IPS-18a (cell line): ENCODE measurements around the gene OGDH.

Source experiments
- H3K27ac ChIP-seq: one replicate; pipeline ENCODE4 v1.5.1; 2013; ENCODE audit warnings: low read length
- H3K27me3 ChIP-seq: one replicate; pipeline ENCODE4 v1.6.1; 2013; ENCODE audit warnings: mild to moderate bottlenecking, low read length; ENCODE audit not compliant: control insufficient read depth, insufficient read depth
- H3K36me3 ChIP-seq: one replicate; pipeline ENCODE4 v1.6.1; 2013; ENCODE audit warnings: low read depth, low read length; ENCODE audit not compliant: control insufficient read depth
- H3K4me1 ChIP-seq: one replicate; pipeline ENCODE4 v1.6.1; 2013; ENCODE audit warnings: low read depth, low read length; ENCODE audit not compliant: control insufficient read depth
- H3K4me3 ChIP-seq: one replicate; pipeline ENCODE4 v1.5.1; 2013; ENCODE audit warnings: low read length
- H3K9ac ChIP-seq: one replicate; pipeline ENCODE4 v1.6.1; 2013; ENCODE audit warnings: mild to moderate bottlenecking, low read length, moderate library complexity
- H3K9me3 ChIP-seq: one replicate; pipeline ENCODE4 v1.6.1; 2013; ENCODE audit warnings: low read depth, low read length; ENCODE audit not compliant: control insufficient read depth

Gene OGDH

DNA sequence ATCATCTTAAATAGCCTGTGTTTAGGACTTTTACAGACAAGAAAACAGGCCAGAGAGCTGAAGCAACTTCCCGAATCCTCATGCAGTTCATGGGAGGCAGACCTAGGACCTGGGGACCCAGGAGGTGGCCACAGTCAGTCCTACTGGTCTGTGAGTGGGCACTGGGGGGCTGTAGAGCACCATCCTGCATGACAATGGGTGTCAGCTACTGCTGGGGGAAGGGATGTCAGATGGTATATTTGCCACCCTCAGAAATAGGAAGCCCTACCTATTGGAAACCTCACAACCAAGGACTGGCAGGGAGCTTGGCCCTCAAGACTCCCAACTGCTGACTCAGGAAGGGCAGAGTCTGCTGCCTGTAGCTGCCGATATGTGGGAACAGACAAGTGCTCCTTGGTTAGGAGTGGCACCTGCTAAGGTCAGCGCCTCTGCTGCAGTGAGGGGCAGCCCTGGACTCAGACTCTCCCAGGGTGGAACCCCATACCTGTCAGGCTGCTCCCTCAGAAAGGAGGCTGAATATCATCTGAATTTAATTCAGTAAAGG lies 29.7 kb downstream of the OGDH start:
- no peak overlapping the region for H3K9ac ChIP-seq

DNA sequence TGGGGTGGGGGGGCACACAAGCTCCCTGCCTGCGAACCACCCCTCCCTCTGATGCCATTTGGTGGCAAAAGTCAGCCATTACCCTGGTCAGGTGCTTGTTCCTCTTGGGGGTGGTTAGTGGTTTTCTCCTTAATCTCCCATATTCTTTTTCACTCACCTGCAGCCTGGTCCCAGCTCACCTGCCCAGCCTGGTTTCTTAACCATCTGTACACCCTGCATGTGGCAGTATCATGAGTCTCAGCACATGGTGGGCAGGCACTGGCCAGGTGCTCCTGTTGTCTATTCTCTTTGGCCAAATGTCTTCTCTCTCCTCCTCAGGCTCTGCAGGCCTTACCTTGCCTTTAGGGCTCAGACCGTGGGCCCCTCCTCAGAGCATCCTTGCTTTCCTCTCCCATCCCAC lies 30.5 kb downstream of the OGDH start:
- no peaks in the 10 kb centered on the region for H3K9me3 ChIP-seq
- no peaks in the 10 kb centered on the region for H3K27me3 ChIP-seq
- no peaks in the 10 kb centered on the region for H3K36me3 ChIP-seq
- no peak overlapping the region for H3K9ac ChIP-seq
- H3K27ac ChIP-seq = no peak overlapping the region
- H3K4me3 ChIP-seq = no peak overlapping the region
- H3K4me1 ChIP-seq = peaks cover 24% of the 10 kb centered on the region

More for the DNA sequence above, 29.7 kb downstream of the OGDH start:
- H3K27ac ChIP-seq = no peak overlapping the region
- no peak overlapping the region for H3K4me3 ChIP-seq
- no peaks in the 10 kb centered on the region for H3K9me3 ChIP-seq
- no peaks in the 10 kb centered on the region for H3K27me3 ChIP-seq
- peaks cover 29% of the 10 kb centered on the region for H3K4me1 ChIP-seq
- no peaks in the 10 kb centered on the region for H3K36me3 ChIP-seq

DNA sequence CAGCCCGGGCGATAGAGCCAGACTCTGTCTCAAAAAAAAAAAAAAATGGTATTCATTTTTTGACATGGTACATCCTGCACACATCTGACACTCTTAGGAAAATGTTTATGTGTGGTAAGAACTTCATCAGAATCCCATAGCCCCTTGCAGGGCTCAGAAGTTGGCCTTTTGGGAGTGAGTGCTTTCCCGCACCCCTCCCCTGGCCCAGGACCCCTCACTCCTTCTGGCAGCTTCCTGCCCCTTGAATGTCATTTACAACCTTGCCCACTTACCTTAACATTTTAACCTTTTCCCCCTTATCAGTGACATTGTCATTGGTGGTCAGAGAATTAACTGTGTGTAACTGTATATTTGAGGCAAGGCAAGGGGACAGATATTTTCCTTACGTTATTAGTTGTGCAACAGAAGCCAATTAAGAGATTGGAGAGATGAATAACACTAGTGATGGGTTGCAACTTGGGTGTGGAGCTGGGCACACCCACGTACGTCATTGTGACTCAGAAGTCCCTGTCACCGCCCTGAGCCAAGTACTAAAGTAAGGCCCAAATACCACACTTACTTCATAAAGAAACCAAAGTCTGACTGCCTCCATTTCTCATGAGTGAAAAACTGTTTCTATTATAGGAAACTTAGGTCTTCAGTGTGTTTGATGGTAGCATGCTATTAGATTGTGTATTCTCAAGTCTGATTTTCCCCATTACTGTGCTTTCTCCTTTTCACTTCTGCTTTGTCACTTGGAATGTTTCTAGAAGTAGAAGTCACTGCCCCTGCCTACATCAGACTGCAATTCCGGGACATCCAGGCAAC lies 31.6 kb downstream of the OGDH start:
- no peak overlapping the region for H3K27ac ChIP-seq
- no peak overlapping the region for H3K4me3 ChIP-seq
- H3K36me3 ChIP-seq = no peaks in the 10 kb centered on the region
- H3K4me1 ChIP-seq = peaks cover 24% of the 10 kb centered on the region
- H3K27me3 ChIP-seq = no peaks in the 10 kb centered on the region
- H3K9me3 ChIP-seq = no peaks in the 10 kb centered on the region
- no peak overlapping the region for H3K9ac ChIP-seq

DNA sequence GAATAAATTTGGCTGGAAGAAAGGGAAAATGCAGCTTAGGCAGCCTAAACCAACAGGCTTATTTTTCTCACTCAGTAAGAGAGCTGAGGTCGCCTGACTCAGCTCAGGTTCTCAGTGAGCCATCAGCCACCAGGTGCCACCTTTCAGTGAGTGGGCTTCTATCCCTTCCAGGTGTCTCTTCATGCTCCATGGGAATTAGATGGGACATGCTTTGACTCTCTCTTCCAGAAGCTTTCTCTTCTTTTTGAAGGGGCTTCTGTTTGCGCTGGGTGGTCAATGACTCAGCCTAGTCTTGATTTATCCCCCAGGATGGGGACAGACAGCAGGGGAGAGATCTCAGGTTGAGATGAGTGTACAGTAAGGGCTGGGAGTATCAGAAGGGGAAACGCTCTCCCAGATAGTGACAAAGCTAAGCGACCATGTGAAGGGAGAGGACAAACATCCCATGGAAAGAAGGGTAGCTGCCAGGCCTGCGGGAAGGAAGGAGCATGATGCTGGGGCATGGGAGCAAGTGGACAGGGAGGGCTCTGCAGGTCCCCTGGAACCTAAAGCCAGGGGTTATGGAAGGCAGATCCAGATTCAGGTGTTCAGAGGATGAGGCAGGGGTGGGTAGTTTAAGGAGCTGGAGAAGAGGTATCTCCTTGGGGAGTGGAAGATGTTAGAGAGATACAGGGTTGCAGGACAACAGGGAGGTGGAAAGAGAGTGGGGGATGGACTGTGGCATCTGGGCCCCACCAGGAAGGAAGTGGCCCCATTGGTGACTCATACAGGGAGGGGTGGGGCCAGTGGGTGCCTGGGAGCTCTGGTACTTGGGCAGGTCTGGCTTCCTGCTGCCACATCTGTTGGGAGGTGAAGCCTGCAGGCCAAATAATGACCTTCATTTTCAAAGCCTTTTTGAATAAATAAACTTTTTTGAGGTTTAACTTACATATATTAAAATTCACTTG lies 32.5 kb downstream of the OGDH start:
- Histone ChIP-seq H3K9me3 (no peaks in the 10 kb centered on the region), H3K27ac (peak overlapping the region; percentile 21), H3K36me3 (no peaks in the 10 kb centered on the region), H3K9ac (no peak overlapping the region), H3K27me3 (no peaks in the 10 kb centered on the region), H3K4me3 (no peak overlapping the region), H3K4me1 (peaks cover 24% of the 10 kb centered on the region)

DNA sequence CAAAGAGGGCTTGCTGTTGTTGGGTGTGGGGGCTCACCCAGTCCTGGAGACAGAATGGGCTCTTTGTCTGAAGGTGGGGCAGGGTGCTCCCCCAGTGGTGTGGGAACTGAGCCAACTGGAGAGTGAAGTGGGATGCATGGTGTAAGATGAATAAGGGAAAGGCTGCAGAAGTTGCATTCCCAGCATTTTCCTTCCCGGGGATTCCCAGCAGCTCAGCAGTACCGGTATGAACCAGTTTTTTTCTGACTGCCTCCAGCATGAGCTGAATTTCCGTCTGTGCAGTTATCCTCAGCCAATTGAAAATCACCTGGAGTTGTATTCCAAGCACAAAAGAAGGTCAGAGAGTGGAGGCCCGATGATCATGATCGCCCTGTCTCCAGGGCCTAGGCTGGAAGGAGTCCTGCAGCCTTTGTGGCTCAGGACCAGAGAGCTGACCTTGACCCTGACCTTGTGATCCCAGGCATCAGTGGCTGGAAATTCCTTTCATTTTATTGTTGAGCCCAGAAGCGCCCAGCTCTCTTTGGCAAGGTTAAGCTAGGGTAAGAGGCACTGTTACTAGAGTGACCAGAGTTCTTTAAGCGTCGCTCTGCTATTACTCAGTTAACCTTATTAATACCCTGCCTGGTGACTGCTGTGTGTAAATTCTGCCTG lies 33.4 kb downstream of the OGDH start:
- no peaks in the 10 kb centered on the region for H3K9me3 ChIP-seq
- no peak overlapping the region for H3K4me3 ChIP-seq
- peak overlapping the region; percentile 21 for H3K9ac ChIP-seq
- H3K27ac ChIP-seq = peak overlapping the region; percentile 60
- H3K4me1 ChIP-seq = peaks cover 24% of the 10 kb centered on the region
- no peaks in the 10 kb centered on the region for H3K27me3 ChIP-seq
- H3K36me3 ChIP-seq = no peaks in the 10 kb centered on the region

GRCh38 chr7:44643206-44643605 lies 36.8 kb downstream of the OGDH start:
- Histone ChIP-seq H3K4me1 (peaks cover 19% of the 10 kb centered on the region), H3K27me3 (no peaks in the 10 kb centered on the region), H3K27ac (no peak overlapping the region), H3K36me3 (peaks cover 13% of the 10 kb centered on the region), H3K9me3 (no peaks in the 10 kb centered on the region), H3K9ac (no peak overlapping the region), H3K4me3 (no peak overlapping the region)

DNA sequence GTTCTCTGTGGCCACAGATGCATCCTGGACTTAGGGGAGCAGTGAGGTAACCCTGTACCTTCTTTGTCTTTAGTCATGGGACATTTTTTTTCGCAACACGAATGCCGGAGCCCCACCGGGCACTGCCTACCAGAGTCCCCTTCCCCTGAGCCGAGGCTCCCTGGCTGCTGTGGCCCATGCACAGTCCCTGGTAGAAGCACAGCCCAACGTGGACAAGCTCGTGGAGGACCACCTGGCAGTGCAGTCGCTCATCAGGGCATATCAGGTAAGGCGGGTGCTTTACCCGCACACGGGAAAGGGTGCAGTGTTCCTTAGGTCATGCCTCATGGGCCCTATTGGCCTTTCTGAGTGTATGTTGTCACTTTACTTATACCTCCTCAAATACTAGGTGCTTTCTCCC lies 38.8 kb downstream of the OGDH start:
- H3K27me3 ChIP-seq = no peaks in the 10 kb centered on the region
- no peak overlapping the region for H3K9ac ChIP-seq
- H3K36me3 ChIP-seq = peaks cover 25% of the 10 kb centered on the region
- H3K27ac ChIP-seq = no peak overlapping the region
- no peak overlapping the region for H3K4me3 ChIP-seq
- H3K9me3 ChIP-seq = no peaks in the 10 kb centered on the region
- H3K4me1 ChIP-seq = peaks cover 3% of the 10 kb centered on the region

GRCh38 chr7:44645696-44646095 lies 39.3 kb downstream of the OGDH start:
- Histone ChIP-seq H3K27ac (no peak overlapping the region), H3K27me3 (no peaks in the 10 kb centered on the region), H3K9me3 (no peaks in the 10 kb centered on the region), H3K4me3 (no peak overlapping the region), H3K36me3 (peaks cover 27% of the 10 kb centered on the region), H3K4me1 (no peaks in the 10 kb centered on the region), H3K9ac (no peak overlapping the region)

- no peak overlapping the region for H3K27ac ChIP-seq
- peaks cover 27% of the 10 kb centered on the region for H3K36me3 ChIP-seq
- no peaks in the 10 kb centered on the region for H3K9me3 ChIP-seq
These were observed 39.9 kb downstream of the OGDH start for GRCh38 chr7:44646176-44646920.

GRCh38 chr7:44646921-44647636 lies 40.7 kb downstream of the OGDH start:
- Histone ChIP-seq H3K27ac (no peak overlapping the region), H3K4me3 (no peak overlapping the region), H3K9me3 (no peaks in the 10 kb centered on the region), H3K27me3 (no peaks in the 10 kb centered on the region), H3K36me3 (peaks cover 27% of the 10 kb centered on the region), H3K4me1 (no peaks in the 10 kb centered on the region), H3K9ac (no peak overlapping the region)

More at GRCh38 chr7:44646176-44646920, 39.9 kb downstream of the OGDH start:
- H3K4me1 ChIP-seq = no peaks in the 10 kb centered on the region
- H3K4me3 ChIP-seq = no peak overlapping the region
- H3K27me3 ChIP-seq = no peaks in the 10 kb centered on the region
- no peak overlapping the region for H3K9ac ChIP-seq
